ENCODE data around the gene ZNF575.

- TF ChIP-seq POLR2A (IDR thresholded peaks at IDR 0.05; ENCODE audit: low read depth, low read length) (no peak), GATA2 (IDR thresholded peaks at IDR 0.05; ENCODE audit: insufficient read depth, insufficient read length, low read depth, low read length) (no peak), CTCF (IDR thresholded peaks at IDR 0.05; ENCODE audit: extremely low read depth in 1 of 2, insufficient read depth in 1 of 2, low read depth in 1 of 2, low read length in 2 of 2) (peak; percentile 84 to 94), POLR2AphosphoS5 (IDR thresholded peaks at IDR 0.05; ENCODE audit: insufficient read depth, low read depth, low read length) (no peak), EZH2 (IDR thresholded peaks at IDR 0.05; ENCODE audit: borderline replicate concordance, low read depth, low read length, severe bottlenecking) (no peak), MAX (IDR thresholded peaks at IDR 0.05; ENCODE audit: insufficient read depth, insufficient read length) (no peak), JUN (IDR thresholded peaks at IDR 0.05; ENCODE audit: borderline replicate concordance, insufficient read depth, insufficient read length, low read depth) (no peak), FOS (IDR thresholded peaks at IDR 0.05; ENCODE audit: borderline replicate concordance, insufficient read depth, low read length) (no peak), MYC (IDR thresholded peaks at IDR 0.05; ENCODE audit: low read depth, low read length) (no peak)
Observed at GRCh38 chr19:43555185-43555770, 22.3 kb downstream of the ZNF575 start.

All from endothelial cell of umbilical vein (primary cell).